ENCODE measurements around the gene C5orf63. TPM values are rescaled to one million over a fixed set of nuclear protein-coding genes. Genes with fewer than 3 reads are reported as not detected.

Gene C5orf63
- total and polyA plus RNA-seq, 9 of the 15 experiments (the other 6 are each of a cell fraction or from before 2014, with no cell fraction given): 1.8 to 24.6 (median 6.2) TPM

DNA sequence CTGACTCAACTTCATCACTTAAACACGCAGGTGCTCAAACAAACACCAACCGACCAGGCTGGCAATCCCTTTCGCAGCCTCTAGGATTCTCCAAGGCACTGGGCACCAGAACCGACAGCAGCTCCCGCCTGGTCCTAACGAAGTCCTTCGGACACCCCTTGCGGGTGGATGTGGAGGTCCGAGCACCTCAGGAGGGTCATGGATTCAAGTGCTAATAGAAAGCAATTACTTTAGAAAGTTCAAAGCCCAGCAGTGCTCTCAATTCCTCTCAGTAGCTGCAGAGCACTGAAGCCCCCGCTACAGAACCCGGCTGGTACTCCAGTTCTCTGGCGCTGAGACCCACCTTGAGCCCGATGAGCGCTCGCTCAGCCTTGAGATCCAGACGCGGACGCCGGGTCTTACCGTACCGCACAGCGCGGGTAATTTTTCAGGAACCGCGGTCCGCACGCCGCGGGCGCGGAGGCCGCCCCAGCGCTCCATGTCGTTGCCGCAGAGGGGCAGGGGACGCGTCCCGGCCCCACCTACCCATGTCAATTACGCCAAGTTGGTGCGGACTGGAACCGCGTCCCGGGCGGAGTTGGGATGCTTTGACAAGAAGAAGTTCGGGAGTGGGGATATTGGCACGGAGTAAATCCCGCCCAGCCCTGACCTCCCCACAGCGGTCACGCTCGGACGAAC is 43.6 kb downstream of the C5orf63 start (continued):
- TF ChIP-seq, protein P1, sequence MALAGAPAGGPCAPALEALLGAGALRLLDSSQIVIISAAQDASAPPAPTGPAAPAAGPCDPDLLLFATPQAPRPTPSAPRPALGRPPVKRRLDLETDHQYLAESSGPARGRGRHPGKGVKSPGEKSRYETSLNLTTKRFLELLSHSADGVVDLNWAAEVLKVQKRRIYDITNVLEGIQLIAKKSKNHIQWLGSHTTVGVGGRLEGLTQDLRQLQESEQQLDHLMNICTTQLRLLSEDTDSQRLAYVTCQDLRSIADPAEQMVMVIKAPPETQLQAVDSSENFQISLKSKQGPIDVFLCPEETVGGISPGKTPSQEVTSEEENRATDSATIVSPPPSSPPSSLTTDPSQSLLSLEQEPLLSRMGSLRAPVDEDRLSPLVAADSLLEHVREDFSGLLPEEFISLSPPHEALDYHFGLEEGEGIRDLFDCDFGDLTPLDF (CRISPR knock-in tag; IDR thresholded peaks at IDR 0.05): 0 out of 2 replicates have a peak, but pooled peaks have one; percentile 62
- TF ChIP-seq CAMTA2 (CRISPR knock-in tag; conservative IDR thresholded peaks at IDR 0.05) (no peak), HMG20B (CRISPR knock-in tag; IDR thresholded peaks at IDR 0.05) (no peak), RUNX1 (IDR thresholded peaks at IDR 0.05; ENCODE audit: low read depth) (no peak), MAFK (IDR thresholded peaks at IDR 0.05; ENCODE audit: low read length) (no peak), ZNF184 (CRISPR knock-in tag; IDR thresholded peaks at IDR 0.05) (no peak), MEF2D (tag; conservative IDR thresholded peaks at IDR 0.05; ENCODE audit: low read depth) (no peak), RBFOX2 (IDR thresholded peaks at IDR 0.05; ENCODE audit: low read depth, low read length) (no peak), ZNF79 (CRISPR knock-in tag; IDR thresholded peaks at IDR 0.05; ENCODE audit: low read depth) (no peak), POLR2H (tag; IDR thresholded peaks at IDR 0.05; ENCODE audit: low read depth) (no peak), HOXB6 (CRISPR knock-in tag; IDR thresholded peaks at IDR 0.05; ENCODE audit: borderline replicate concordance) (no peak), MXI1 (IDR thresholded peaks at IDR 0.05; ENCODE audit: low read depth, low read length) (peak; percentile 4; the same call in 1 of the 2 replicates), XRCC3 (IDR thresholded peaks at IDR 0.05) (no peak), ZNF696 (CRISPR knock-in tag; conservative IDR thresholded peaks at IDR 0.05) (no peak), CBFA2T3 (IDR thresholded peaks at IDR 0.05) (no peak), ZNF57 (CRISPR knock-in tag; IDR thresholded peaks at IDR 0.05) (no peak), XRCC5 (IDR thresholded peaks at IDR 0.05; ENCODE audit: low read depth, low read length) (0 out of 2 replicates have a peak, but pooled peaks have one; percentile 17), RBM34 (IDR thresholded peaks at IDR 0.05; ENCODE audit: borderline replicate concordance, insufficient read depth, low read length) (no peak)
- TF ChIP-seq, protein P2, sequence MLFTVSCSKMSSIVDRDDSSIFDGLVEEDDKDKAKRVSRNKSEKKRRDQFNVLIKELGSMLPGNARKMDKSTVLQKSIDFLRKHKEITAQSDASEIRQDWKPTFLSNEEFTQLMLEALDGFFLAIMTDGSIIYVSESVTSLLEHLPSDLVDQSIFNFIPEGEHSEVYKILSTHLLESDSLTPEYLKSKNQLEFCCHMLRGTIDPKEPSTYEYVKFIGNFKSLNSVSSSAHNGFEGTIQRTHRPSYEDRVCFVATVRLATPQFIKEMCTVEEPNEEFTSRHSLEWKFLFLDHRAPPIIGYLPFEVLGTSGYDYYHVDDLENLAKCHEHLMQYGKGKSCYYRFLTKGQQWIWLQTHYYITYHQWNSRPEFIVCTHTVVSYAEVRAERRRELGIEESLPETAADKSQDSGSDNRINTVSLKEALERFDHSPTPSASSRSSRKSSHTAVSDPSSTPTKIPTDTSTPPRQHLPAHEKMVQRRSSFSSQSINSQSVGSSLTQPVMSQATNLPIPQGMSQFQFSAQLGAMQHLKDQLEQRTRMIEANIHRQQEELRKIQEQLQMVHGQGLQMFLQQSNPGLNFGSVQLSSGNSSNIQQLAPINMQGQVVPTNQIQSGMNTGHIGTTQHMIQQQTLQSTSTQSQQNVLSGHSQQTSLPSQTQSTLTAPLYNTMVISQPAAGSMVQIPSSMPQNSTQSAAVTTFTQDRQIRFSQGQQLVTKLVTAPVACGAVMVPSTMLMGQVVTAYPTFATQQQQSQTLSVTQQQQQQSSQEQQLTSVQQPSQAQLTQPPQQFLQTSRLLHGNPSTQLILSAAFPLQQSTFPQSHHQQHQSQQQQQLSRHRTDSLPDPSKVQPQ (CRISPR knock-in tag; IDR thresholded peaks at IDR 0.05; ENCODE audit: borderline replicate concordance): no peak
- TF ChIP-seq, protein P3, sequence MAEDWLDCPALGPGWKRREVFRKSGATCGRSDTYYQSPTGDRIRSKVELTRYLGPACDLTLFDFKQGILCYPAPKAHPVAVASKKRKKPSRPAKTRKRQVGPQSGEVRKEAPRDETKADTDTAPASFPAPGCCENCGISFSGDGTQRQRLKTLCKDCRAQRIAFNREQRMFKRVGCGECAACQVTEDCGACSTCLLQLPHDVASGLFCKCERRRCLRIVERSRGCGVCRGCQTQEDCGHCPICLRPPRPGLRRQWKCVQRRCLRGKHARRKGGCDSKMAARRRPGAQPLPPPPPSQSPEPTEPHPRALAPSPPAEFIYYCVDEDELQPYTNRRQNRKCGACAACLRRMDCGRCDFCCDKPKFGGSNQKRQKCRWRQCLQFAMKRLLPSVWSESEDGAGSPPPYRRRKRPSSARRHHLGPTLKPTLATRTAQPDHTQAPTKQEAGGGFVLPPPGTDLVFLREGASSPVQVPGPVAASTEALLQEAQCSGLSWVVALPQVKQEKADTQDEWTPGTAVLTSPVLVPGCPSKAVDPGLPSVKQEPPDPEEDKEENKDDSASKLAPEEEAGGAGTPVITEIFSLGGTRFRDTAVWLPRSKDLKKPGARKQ (CRISPR knock-in tag; IDR thresholded peaks at IDR 0.05): no peak
- TF ChIP-seq, protein P4, sequence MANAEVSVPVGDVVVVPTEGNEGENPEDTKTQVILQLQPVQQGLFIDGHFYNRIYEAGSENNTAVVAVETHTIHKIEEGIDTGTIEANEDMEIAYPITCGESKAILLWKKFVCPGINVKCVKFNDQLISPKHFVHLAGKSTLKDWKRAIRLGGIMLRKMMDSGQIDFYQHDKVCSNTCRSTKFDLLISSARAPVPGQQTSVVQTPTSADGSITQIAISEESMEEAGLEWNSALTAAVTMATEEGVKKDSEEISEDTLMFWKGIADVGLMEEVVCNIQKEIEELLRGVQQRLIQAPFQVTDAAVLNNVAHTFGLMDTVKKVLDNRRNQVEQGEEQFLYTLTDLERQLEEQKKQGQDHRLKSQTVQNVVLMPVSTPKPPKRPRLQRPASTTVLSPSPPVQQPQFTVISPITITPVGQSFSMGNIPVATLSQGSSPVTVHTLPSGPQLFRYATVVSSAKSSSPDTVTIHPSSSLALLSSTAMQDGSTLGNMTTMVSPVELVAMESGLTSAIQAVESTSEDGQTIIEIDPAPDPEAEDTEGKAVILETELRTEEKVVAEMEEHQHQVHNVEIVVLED (CRISPR knock-in tag; IDR thresholded peaks at IDR 0.05): no peak
